GM19324 (cell line): Measurements from ENCODE around the gene SEMA4B.
"Not testable (repeated sequence)": the region's sequence is repeated elsewhere in the genome, so short reads cannot be mapped to it uniquely, and the experiment has no call there.

Experiments used
- ATAC-seq: cut with Tn5 transposase; IDR thresholded peaks from one replicate; pipeline ENCODE4 v1.9.1; 2021; ENCODE audit warnings: mild to moderate bottlenecking, moderate library complexity; ENCODE audit not compliant: unreplicated experiment, low FRiP score

Gene SEMA4B

GRCh38 chr15:90201130-90201943, at the start of gene SEMA4B:
Gene SEMA4B, plus strand, starts transcription at chr15:90201330. Its CDS starts 249 bp downstream, at chr15:90201579.
- ATAC-seq, result peak; percentile 76

- no peak for ATAC-seq
These were observed 49.0 kb upstream of the SEMA4B start for GRCh38 chr15:90151989-90152645.

GRCh38 chr15:90153658-90154057, 47.5 kb upstream of the SEMA4B start:
- no peak for ATAC-seq

GRCh38 chr15:90154246-90154645, 46.9 kb upstream of the SEMA4B start:
- ATAC-seq, result no peak

- ATAC-seq, result no peak
These were observed 46.1 kb upstream of the SEMA4B start for GRCh38 chr15:90154861-90155626.

- ATAC-seq, result no peak
These were observed 41.9 kb upstream of the SEMA4B start for GRCh38 chr15:90159213-90159612.

GRCh38 chr15:90160781-90161727, 40.1 kb upstream of the SEMA4B start:
- ATAC-seq, result no peak

- peak; percentile 67 for ATAC-seq
These were observed 39.2 kb upstream of the SEMA4B start for GRCh38 chr15:90161950-90162361.

GRCh38 chr15:90162956-90163355, 38.2 kb upstream of the SEMA4B start:
- ATAC-seq, result no peak

- ATAC-seq, result not testable (repeated sequence)
These were observed 36.9 kb upstream of the SEMA4B start for GRCh38 chr15:90164239-90164638.

GRCh38 chr15:90165157-90165556, 36.0 kb upstream of the SEMA4B start:
- ATAC-seq, result no peak

GRCh38 chr15:90165659-90166489, 35.3 kb upstream of the SEMA4B start:
- no peak for ATAC-seq

- ATAC-seq, result no peak
These were observed 34.0 kb upstream of the SEMA4B start for GRCh38 chr15:90167121-90167520.

GRCh38 chr15:90171623-90172022, 29.5 kb upstream of the SEMA4B start:
- ATAC-seq, result no peak

- ATAC-seq, result no peak
These were observed 27.8 kb upstream of the SEMA4B start for GRCh38 chr15:90173372-90173771.

GRCh38 chr15:90174140-90174875, 26.8 kb upstream of the SEMA4B start:
- no peak for ATAC-seq

GRCh38 chr15:90177012-90177411, 24.1 kb upstream of the SEMA4B start:
- no peak for ATAC-seq
